GM18508 (cell line): ENCODE results near the gene FREY1.

Experiments used
- ATAC-seq: cut with Tn5 transposase; IDR thresholded peaks from one replicate; pipeline ENCODE4 v1.9.1; 2021; ENCODE audit warnings: moderate number of reproducible peaks; ENCODE audit not compliant: insufficient read depth, unreplicated experiment

FREY1 gene

GRCh38 chr11:45897556-45897955 is 9.5 kb downstream of the FREY1 start:
- no peak for ATAC-seq

GRCh38 chr11:45896422-45896984 is 10.6 kb downstream of the FREY1 start:
- no peak for ATAC-seq

- ATAC-seq: no peak
Measured at GRCh38 chr11:45895553-45896259, 11.4 kb downstream of the FREY1 start.

GRCh38 chr11:45894555-45895247 is 12.4 kb downstream of the FREY1 start:
- no peak for ATAC-seq

GRCh38 chr11:45892856-45893255 is 14.2 kb downstream of the FREY1 start:
- no peak for ATAC-seq

GRCh38 chr11:45890886-45891550 is 16.1 kb downstream of the FREY1 start:
- no peak for ATAC-seq

- no peak for ATAC-seq
Measured at GRCh38 chr11:45889966-45890365, 17.1 kb downstream of the FREY1 start.

GRCh38 chr11:45889555-45889954 is 17.5 kb downstream of the FREY1 start:
- ATAC-seq: no peak

- no peak for ATAC-seq
Measured at GRCh38 chr11:45887587-45887986, 19.5 kb downstream of the FREY1 start.

GRCh38 chr11:45886816-45887520 is 20.1 kb downstream of the FREY1 start:
- no peak for ATAC-seq

- ATAC-seq: no peak
Measured at GRCh38 chr11:45885921-45886721, 20.9 kb downstream of the FREY1 start.

GRCh38 chr11:45885274-45885920 is 21.7 kb downstream of the FREY1 start, which contains the start of gene MAPK8IP1:
TSS of gene MAPK8IP1 (plus strand) at chr11:45885651. CDS start at chr11:45885821, 170 bp downstream.
- ATAC-seq: no peak

- no peak for ATAC-seq
Measured at GRCh38 chr11:45884596-45885185, 22.4 kb downstream of the FREY1 start.

GRCh38 chr11:45881708-45882368 is 25.2 kb downstream of the FREY1 start:
- no peak for ATAC-seq

- no peak for ATAC-seq
Measured at GRCh38 chr11:45880772-45881570, 26.1 kb downstream of the FREY1 start.

GRCh38 chr11:45879803-45880686 is 27.0 kb downstream of the FREY1 start:
- no peak for ATAC-seq
